ENCODE results near the gene FAM174A.

DNA sequence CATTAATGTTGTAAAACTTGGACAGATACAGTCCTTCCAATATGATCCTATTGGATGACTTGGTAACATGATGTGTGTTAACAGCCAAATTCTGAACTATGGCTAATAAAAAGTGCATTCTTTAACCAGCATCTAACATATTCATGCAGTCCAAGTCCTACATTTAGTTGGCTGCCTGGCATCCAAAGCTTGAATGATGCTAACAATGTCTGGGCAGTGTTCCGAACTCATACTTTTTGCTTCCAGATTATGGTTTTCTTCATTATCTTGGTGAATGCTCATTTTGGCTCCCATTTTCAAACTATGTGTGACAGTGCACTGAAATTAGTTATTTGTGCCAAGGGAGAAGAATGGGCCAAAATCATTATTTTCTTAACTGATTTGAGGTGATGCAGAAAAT is 2.8 kb downstream of the FAM174A start:
- TF ChIP-seq ZSCAN20 (CRISPR knock-in tag; IDR thresholded peaks at IDR 0.05) = no peak
- TF ChIP-seq POLR2A (IDR thresholded peaks at IDR 0.05; ENCODE audit: low read length) = no peak
- TF ChIP-seq KDM1A (IDR thresholded peaks at IDR 0.05; ENCODE audit: low read depth) = no peak
- no peak for TF ChIP-seq SMC3 (IDR thresholded peaks at IDR 0.05)
- no peak for TF ChIP-seq ZFP36 (IDR thresholded peaks at IDR 0.05; ENCODE audit: borderline replicate concordance, partially characterized antibody)
- TF ChIP-seq, protein P1, sequence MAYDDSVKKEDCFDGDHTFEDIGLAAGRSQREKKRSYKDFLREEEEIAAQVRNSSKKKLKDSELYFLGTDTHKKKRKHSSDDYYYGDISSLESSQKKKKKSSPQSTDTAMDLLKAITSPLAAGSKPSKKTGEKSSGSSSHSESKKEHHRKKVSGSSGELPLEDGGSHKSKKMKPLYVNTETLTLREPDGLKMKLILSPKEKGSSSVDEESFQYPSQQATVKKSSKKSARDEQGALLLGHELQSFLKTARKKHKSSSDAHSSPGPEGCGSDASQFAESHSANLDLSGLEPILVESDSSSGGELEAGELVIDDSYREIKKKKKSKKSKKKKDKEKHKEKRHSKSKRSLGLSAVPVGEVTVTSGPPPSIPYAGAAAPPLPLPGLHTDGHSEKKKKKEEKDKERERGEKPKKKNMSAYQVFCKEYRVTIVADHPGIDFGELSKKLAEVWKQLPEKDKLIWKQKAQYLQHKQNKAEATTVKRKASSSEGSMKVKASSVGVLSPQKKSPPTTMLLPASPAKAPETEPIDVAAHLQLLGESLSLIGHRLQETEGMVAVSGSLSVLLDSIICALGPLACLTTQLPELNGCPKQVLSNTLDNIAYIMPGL (CRISPR knock-in tag; IDR thresholded peaks at IDR 0.05; ENCODE audit: borderline replicate concordance) = no peak
- no peak for TF ChIP-seq EP300 (IDR thresholded peaks at IDR 0.05)
- TF ChIP-seq CEBPB (IDR thresholded peaks at IDR 0.05) = no peak
- no peak for TF ChIP-seq JUN (IDR thresholded peaks at IDR 0.05)
- TF ChIP-seq, protein P2, sequence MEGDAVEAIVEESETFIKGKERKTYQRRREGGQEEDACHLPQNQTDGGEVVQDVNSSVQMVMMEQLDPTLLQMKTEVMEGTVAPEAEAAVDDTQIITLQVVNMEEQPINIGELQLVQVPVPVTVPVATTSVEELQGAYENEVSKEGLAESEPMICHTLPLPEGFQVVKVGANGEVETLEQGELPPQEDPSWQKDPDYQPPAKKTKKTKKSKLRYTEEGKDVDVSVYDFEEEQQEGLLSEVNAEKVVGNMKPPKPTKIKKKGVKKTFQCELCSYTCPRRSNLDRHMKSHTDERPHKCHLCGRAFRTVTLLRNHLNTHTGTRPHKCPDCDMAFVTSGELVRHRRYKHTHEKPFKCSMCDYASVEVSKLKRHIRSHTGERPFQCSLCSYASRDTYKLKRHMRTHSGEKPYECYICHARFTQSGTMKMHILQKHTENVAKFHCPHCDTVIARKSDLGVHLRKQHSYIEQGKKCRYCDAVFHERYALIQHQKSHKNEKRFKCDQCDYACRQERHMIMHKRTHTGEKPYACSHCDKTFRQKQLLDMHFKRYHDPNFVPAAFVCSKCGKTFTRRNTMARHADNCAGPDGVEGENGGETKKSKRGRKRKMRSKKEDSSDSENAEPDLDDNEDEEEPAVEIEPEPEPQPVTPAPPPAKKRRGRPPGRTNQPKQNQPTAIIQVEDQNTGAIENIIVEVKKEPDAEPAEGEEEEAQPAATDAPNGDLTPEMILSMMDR (IDR thresholded peaks at IDR 0.05) = no peak
